HG03469 (cell line): ENCODE data around the gene ESRRA.

Source experiments
- ATAC-seq: cut with Tn5 transposase; IDR thresholded peaks from one replicate; pipeline ENCODE4 v1.9.1; 2021; ENCODE audit warnings: mild to moderate bottlenecking, moderate library complexity, moderate number of reproducible peaks; ENCODE audit not compliant: unreplicated experiment

ESRRA gene

DNA sequence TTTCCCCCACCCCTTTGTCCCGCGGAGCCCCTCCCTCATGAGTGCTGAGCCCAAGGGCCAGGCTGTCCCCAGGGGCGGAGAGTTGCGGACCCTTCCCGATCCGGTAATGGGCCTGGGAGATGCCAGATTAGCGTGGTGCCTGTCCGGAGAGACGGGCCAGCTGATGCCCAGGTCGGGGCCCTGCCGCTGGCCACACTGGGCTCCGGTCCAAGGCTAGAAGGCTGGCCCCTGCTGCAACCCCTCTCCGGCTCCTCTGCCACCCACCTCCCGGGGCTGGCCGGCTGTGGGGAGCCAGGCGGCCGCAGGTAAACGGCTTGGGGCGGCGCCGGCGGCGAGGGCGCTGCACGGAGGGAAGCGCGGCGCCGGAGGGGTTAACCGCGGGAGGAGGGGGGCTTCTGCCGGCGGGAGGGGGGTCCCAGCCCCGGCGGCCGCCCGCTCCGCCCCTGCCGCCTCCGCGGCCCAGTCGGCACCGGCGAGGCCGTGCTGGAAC, 14.0 kb upstream of the ESRRA start, which contains the start of gene KCNK4:
Gene KCNK4, plus strand, starts transcription at position 41 of the 490 bp plus-strand sequence. CDS start 1,717 bp downstream, outside the sequence.
- ATAC-seq, result no peak

DNA sequence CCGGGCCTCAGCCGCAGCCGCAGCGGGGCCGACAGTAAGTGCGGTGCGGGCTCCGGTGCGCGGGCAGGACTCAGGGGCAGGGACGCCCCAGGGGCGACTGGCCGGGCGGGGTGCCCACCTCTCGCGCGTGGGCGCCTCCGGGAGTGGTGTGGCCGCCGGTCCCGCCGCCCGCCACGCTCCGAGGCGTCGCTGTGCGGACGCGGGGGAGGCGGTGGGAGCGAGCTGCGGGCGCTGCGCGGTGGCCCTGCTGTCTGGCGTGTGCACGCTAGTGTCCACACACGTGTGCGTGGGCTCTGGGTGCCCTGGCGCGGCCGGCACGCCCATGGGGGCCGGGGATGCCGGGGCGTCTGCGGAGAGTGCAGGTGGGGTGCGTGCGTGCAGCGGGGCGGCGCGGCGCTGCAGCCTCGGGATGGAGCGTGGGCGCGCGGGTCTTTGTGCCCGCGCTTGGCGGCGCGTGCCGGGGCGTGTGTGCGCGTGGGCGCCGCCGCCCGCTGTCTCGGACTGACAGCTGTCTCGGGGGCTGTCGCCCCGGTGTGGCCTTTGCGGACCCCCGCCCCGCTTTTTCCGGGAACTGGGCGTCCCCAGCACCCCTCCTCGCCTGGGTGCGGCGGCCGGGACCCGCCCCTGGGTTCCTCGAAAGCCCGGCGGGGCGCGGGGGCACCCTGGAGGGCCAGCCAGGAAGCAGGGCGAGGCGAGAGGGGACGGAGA, 13.4 kb upstream of the ESRRA start:
- no peak for ATAC-seq

- no peak for ATAC-seq
Observed at GRCh38 chr11:64292460-64293254, 12.7 kb upstream of the ESRRA start.

- ATAC-seq, result no peak
Observed at GRCh38 chr11:64294774-64295173, 10.6 kb upstream of the ESRRA start.

DNA sequence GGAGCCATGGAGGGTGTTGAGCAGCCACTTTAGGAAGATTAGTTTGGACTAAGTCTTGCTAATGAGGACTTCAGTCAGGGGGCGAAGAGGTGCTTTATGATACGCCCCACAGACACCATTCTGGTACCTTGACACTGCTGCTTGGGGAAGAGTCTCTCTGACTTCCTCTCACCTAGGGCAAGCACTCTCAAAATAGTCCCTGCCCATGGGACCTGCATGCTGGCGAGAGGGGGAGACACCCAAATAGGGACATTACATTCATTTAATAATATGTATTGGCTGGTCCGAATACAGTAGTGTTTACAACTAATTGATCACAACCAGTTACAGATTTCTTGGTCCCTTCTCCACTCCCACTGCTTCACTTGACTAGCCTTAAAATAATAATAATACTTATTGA, 9.6 kb upstream of the ESRRA start:
- ATAC-seq, result no peak

DNA sequence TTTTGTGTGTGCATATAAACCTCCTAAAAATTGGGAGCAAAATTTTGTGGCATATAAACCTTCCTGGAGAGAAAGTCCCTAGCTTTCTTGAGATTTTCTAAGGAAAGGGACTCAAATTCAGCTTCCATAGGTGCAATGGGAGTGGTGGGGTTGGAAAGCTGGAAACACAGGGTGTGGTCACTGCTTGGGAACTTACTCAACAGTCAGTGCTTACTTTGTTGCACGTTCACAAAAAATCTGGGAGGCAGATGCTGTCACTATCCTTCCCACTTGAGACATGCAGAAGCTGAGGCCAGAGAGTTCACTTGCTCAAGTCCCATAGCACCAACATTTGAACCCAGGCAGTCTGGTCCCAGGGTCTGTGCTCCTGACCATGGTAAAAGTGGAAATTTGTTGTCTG, 9.1 kb upstream of the ESRRA start:
- ATAC-seq, result no peak

GRCh38 chr11:64296830-64297698, 8.3 kb upstream of the ESRRA start:
- no peak for ATAC-seq

- ATAC-seq, result no peak
Observed at GRCh38 chr11:64297699-64298358, 7.5 kb upstream of the ESRRA start.

GRCh38 chr11:64298966-64299846, 6.1 kb upstream of the ESRRA start:
- ATAC-seq, result no peak

DNA sequence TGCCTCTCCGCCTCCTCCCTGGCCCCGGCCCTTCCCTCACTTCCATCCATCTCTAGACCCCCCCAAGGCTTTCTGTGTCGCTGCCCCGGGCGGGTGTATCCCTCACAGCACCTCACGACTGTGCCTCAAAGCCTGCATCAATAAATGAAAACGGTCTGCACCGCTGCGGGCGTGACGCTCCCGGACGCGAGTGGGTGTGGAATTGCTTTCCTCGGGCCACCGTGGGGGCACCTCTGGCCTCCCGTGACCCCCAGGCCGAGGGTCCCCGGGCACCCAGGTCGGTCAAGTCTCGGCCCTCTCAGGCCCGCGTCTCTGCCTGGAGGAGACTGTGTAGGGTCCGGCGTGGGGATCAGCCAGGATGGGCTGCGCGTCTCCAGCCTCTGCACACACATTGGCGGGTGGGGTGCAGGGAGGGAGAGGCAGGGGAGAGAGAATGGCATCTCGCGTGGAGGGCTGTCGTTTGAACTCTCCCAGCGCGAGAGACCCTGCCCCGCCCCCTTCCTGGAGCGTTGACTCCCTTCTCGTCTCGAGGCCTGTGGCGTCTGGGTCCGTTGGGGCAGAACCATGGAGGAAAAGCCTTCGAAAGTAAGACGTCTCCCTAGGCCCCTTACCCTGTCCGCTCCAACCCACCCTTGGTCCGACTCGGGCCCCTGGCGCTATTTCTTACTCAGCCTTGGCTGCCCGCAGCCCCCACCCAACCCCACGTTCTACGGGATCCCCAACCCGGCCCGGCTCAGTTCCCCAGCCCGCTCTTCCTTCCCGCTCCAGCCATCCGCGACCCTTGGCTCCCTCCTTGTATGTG, 5.3 kb upstream of the ESRRA start, which contains the start of gene CATSPERZ:
Gene CATSPERZ, plus strand, starts transcription at position 512 of the 802 bp plus-strand sequence. Its CDS starts 53 bp downstream, at position 565.
- no peak for ATAC-seq

DNA sequence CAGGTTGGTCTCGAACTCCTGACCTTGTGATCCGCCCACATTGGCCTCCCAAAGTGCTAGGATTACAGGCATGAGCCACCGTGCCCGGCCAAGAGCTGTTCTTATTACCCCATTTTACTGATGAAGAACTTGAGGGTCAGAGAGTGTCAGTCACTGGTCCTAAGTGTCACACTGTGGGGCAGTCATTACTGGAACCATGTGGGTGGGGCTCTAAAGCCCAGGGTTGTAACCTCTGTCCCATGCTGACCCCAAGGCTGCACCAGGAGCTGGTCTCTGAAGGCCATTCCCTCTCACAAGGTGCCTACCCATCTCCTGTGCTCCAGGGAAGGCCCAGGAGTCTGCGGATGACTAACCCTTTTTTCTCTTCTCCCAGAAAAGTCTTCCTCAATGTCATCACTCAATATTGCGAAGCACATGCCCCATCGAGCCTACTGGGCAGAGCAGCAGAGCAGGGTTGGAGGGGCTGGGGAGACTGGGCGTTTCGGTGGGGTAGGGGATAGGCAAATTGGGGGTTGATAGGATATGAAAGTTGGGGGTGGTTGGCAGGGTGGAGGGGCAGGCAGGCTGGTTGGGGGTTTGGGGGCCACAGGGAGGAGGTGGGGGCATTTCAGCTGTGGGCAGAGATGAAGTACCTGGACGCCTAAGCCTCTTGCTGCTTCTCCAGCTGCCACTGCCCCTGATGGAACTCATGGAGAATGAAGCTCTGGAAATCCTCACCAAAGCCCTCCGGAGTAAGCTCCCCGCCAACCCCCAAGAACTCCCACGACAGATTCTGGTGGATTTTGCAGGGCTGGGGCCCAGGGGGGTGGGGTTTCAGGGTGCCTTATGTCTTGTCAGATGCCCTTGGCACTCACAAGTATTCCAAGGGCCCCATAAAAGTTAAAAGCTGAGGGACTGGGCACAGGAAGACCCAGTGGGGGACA, 2.0 kb upstream of the ESRRA start:
- no peak for ATAC-seq

DNA sequence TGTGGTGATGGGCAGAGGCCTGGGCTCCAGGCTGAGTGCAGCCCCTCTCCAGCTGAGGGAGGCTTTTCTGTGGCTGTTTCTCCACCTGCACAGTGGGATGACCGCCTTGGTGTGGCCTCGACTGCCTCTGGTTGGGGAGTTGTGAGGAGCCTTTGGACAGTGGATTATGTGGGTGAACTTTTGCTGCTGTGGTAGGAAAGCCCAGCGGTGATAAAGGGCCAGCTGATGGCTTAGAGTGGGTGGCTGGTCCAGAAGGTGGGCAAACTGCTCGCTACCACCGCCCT, 1.4 kb upstream of the ESRRA start:
- ATAC-seq, result no peak

DNA sequence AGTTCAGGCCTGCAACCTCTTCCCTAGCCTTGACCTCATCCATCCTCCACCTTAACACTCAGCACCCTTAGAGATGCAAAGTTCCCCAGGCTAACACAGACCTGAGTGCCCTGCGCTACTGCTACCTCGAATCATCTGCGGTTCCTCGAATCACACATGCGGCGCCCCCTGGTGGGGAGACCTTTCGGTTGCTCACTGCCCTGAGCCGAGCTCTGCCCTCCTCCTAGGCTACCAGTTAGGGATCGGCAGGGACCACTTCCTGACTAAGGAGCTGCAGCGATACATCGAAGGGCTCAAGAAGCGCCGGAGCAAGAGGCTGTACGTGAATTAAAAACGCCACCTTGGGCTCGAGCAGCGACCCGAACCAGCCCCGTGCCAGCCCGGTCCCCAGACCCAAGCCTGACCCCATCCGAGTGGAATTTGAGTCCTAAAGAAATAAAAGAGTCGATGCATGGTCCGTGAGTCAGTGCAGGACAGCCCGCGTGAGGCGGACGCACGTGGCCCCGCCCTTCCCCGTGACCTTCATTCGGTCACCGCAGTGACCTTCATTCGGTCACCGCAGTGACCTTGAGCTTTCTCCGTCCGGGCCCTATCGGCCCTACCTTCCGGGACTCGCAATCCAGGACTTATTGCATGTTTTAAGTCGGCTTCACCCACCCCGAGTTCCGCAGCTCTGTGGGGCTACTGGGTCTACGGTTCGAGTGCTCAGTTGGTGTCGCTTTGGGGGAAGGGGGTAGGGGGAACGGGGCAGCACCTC, 830 bp upstream of the ESRRA start:
- ATAC-seq, result peak; percentile 4

DNA sequence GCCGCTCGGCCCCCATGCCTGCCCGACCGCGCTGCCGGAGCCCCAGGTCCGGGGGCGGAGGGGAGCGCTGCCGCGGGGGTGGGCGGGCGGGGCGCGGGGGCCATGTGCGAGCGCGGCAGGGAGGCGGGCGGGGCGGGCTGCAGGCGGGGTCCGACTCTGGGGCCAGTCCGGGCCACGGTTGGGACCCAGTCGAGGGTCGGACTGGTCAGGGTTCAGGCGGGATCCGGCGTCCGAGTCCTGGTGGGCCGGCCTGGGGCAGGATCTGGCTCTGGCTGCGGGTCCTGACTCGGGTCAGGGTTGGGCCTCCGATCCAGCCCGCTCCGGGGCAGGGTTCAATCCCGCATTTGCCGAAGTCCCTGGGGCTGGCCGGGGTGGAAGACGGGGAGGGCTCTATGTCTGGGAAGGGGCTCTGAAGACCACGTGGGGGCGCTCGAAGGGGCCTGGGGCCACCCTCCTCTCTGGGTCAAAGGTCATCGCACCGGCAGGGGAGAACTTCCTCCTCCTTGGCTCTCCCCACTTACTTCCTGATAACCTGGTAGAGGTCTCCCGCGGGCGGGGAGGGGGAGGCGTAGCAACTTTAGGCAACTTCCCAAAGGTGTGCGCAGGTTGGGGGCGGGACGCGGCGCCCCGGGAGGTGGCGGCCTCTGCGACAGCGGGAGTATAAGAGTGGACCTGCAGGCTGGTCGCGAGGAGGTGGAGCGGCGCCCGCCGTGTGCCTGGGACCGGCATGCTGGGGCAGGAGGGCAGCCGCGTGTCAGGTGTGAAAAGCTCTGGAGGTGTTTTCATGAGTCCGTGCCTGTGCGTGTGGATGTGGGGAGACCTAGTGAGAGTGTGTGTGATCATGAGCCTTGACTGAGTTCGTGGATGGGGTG, 603 bp downstream of the ESRRA start:
- ATAC-seq, result no peak

DNA sequence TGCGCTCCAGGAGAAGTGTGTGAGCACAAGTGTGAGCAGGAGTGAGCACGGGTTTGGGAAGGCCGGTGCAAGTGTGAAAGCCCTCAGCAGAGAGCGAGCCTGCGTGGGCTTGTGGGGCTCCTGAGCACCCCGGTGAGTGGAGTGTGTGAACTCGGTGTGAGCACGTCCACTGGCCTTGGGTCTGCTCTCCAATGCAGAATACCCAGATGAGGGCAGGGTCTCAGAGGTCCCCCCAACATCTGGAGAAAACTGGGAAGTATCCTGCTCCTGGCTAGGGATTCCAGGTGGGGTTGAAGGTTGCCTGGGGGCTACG, 1.2 kb downstream of the ESRRA start:
- no peak for ATAC-seq

DNA sequence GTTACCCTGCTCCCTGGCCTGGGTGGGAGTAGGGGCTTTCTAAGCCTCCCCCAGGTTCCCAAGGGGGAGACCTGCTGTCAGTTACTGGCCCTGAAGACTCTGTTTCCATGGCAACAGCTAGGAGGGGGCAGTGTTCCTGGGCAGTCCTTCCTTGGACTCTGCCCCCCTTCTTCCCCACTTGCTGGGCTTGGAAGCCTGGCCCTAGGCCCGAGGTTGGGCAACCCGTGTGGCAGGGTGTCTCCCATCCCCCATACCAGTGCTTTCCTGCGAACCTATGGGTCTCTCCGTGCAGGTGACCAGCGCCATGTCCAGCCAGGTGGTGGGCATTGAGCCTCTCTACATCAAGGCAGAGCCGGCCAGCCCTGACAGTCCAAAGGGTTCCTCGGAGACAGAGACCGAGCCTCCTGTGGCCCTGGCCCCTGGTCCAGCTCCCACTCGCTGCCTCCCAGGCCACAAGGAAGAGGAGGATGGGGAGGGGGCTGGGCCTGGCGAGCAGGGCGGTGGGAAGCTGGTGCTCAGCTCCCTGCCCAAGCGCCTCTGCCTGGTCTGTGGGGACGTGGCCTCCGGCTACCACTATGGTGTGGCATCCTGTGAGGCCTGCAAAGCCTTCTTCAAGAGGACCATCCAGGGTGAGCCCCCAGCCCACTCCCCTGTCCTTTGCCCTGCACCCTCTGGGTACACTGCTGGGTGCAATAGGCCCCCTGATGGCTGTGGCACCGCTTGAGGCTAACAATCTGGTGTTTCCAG, 1.7 kb downstream of the ESRRA start:
- no peak for ATAC-seq
